K562 (cell line): Measurements from ENCODE around the gene MICOS13. TPM values are rescaled to one million over a fixed set of nuclear protein-coding genes. Genes with fewer than 3 reads are reported as not detected.

Experiments used
- ARID1B ChIP-seq: fragments of 450-650 bp; IDR thresholded peaks from 2 replicates; pipeline ENCODE4 v1.6.1; 2016; ENCODE audit warnings: antibody characterized with exemption, mild to moderate bottlenecking, inconsistent platforms
- CHD1 ChIP-seq: fragments of 200-600 bp; sonication (generic); IDR thresholded peaks from one replicate; pipeline ENCODE4 v1.6.1; 2012; ENCODE audit warnings: mild to moderate bottlenecking, moderate library complexity, low read length, inconsistent platforms
- GATAD2A ChIP-seq: fragments of 450-650 bp; IDR thresholded peaks from 2 replicates; pipeline ENCODE4 v1.6.1; 2017
- KLF10 ChIP-seq: fragments of 250-450 bp; sonication (Bioruptor Pico); IDR thresholded peaks from 2 replicates; pipeline ENCODE4 v1.6.1; 2021; ENCODE audit warnings: matching md5 sums
- MAZ ChIP-seq, 2 experiments: fragments of 450-650 bp in 1 of 2; sonication (generic) in 1 of 2; formaldehyde crosslinking; IDR thresholded peaks in 1 of 2; conservative IDR thresholded peaks in 1 of 2; 2 replicates each; pipeline versions ENCODE4 v1.4.0 to v1.5.0; 2020; ENCODE audit warnings: mild to moderate bottlenecking in 1 of 2, missing genetic modification reagents in 1 of 2
- NCOA4 ChIP-seq: fragments of 450-650 bp; IDR thresholded peaks from 2 replicates; pipeline ENCODE4 v1.6.1; 2018; ENCODE audit warnings: mild to moderate bottlenecking; ENCODE audit not compliant: partially characterized antibody
- NFIX ChIP-seq: fragments of 250-450 bp; sonication (Bioruptor Pico); IDR thresholded peaks from 2 replicates; pipeline ENCODE4 v1.4.0; 2020; ENCODE audit warnings: low read depth, mild to moderate bottlenecking, moderate library complexity
- PHF8 ChIP-seq: fragments of 200-600 bp; sonication (generic); IDR thresholded peaks from 2 replicates; pipeline ENCODE4 v1.6.1; 2012; ENCODE audit warnings: mixed run types, mild to moderate bottlenecking, inconsistent platforms, low read length, moderate library complexity, borderline replicate concordance
- POLR2AphosphoS2 ChIP-seq: IDR thresholded peaks from 2 replicates; pipeline ENCODE4 v1.6.1; 2012; ENCODE audit warnings: low read length, improper control_type of control experiment
- XRCC4 ChIP-seq: IDR thresholded peaks from one replicate; pipeline ENCODE4 v1.6.1; 2011; ENCODE audit not compliant: insufficient read depth, insufficient read length; ENCODE audit errors: extremely low read depth
- polyA plus RNA-seq, 8 experiments: library from polyadenylated mRNA; depleted of rRNA in 4 of 8; stranded (reverse) in 5 of 8; unstranded in 3 of 8; fragments of >200 nt; fragmentation: Nextera tagmentation in 2 of 8; fragmentation: Illumina TruSeq in 1 of 8; extraction: Ambion mirVana in 2 of 8; extraction: Trizol in 1 of 8; gene quantifications; 2 replicates each; pipeline versions ENCODE4 v1.2.1 to v1.2.3, GENCODE V29; 2011 to 2014; ENCODE audit warnings: inconsistent platforms in 1 of 8, missing spikeins in 1 of 8
- total RNA-seq, 7 experiments: library from RNA; depleted of rRNA in 6 of 7; stranded (reverse); fragments of >200 nt in 6 of 7; fragmentation: Illumina TruSeq in 2 of 7; extraction: Trizol in 2 of 7; gene quantifications; 2 replicates each; pipeline versions ENCODE4 v1.2.1 to v1.2.3, GENCODE V29; 2011 to 2021; ENCODE audit warnings: low replicate concordance in 1 of 7
- TF ChIP-seq, protein P1 (sequence below): fragments of 450-650 bp; IDR thresholded peaks from 2 replicates; pipeline ENCODE4 v1.6.1; 2017; ENCODE audit warnings: antibody characterized with exemption
- TF ChIP-seq, protein P2 (sequence below): sonication (generic); formaldehyde crosslinking; IDR thresholded peaks from 2 replicates; pipeline ENCODE4 v1.8.0; 2022; ENCODE audit warnings: missing genetic modification reagents, mild to moderate bottlenecking, borderline replicate concordance
- TF ChIP-seq, protein P3 (sequence below): fragments of 250-450 bp; sonication (Bioruptor Pico); IDR thresholded peaks from 2 replicates; pipeline ENCODE4 v1.5.0; 2020; ENCODE audit warnings: mild to moderate bottlenecking, borderline replicate concordance
- TF ChIP-seq, protein P4 (sequence below): fragments of 150-350 bp; conservative IDR thresholded peaks from 2 replicates; pipeline ENCODE4 v1.6.1; 2014; ENCODE audit warnings: low read length

MICOS13 gene
- total and polyA plus RNA-seq, 9 of the 15 experiments (the other 6 are each of a cell fraction or from before 2014, with no cell fraction given): 15.5 to 220 (median 49.4) TPM

DNA sequence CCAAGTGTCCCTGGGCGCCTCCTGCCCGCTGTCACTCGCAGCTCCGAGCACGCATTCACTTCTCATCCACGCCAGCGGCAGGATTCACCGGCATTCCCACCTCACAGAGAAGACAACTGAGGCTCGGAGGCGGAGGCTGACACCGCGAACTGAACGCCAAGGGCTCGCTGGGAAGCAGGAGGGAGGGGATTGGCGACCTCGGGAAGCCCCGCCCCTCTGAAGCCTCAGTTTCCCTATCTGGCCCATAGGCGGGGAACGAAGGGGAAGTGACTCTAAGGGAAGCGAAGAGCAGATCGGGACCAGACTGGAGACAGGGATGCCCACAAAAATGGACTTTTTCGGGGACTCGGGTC is 256 bp downstream of the MICOS13 start (continued):
- TF ChIP-seq KLF10 (CRISPR knock-in tag): no peak
- no peak for TF ChIP-seq POLR2AphosphoS2
- no peak for TF ChIP-seq NCOA4
- TF ChIP-seq, protein P1, sequence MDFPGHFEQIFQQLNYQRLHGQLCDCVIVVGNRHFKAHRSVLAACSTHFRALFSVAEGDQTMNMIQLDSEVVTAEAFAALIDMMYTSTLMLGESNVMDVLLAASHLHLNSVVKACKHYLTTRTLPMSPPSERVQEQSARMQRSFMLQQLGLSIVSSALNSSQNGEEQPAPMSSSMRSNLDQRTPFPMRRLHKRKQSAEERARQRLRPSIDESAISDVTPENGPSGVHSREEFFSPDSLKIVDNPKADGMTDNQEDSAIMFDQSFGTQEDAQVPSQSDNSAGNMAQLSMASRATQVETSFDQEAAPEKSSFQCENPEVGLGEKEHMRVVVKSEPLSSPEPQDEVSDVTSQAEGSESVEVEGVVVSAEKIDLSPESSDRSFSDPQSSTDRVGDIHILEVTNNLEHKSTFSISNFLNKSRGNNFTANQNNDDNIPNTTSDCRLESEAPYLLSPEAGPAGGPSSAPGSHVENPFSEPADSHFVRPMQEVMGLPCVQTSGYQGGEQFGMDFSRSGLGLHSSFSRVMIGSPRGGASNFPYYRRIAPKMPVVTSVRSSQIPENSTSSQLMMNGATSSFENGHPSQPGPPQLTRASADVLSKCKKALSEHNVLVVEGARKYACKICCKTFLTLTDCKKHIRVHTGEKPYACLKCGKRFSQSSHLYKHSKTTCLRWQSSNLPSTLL: no peak
- TF ChIP-seq XRCC4: no peak
- TF ChIP-seq, protein P2, sequence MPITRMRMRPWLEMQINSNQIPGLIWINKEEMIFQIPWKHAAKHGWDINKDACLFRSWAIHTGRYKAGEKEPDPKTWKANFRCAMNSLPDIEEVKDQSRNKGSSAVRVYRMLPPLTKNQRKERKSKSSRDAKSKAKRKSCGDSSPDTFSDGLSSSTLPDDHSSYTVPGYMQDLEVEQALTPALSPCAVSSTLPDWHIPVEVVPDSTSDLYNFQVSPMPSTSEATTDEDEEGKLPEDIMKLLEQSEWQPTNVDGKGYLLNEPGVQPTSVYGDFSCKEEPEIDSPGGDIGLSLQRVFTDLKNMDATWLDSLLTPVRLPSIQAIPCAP: no peak
- TF ChIP-seq GATAD2A: peak; percentile 22; the same call in 1 of the 2 replicates
- TF ChIP-seq, protein P3, sequence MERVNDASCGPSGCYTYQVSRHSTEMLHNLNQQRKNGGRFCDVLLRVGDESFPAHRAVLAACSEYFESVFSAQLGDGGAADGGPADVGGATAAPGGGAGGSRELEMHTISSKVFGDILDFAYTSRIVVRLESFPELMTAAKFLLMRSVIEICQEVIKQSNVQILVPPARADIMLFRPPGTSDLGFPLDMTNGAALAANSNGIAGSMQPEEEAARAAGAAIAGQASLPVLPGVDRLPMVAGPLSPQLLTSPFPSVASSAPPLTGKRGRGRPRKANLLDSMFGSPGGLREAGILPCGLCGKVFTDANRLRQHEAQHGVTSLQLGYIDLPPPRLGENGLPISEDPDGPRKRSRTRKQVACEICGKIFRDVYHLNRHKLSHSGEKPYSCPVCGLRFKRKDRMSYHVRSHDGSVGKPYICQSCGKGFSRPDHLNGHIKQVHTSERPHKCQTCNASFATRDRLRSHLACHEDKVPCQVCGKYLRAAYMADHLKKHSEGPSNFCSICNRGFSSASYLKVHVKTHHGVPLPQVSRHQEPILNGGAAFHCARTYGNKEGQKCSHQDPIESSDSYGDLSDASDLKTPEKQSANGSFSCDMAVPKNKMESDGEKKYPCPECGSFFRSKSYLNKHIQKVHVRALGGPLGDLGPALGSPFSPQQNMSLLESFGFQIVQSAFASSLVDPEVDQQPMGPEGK (CRISPR knock-in tag): no peak
- peak; percentile 76 for TF ChIP-seq CHD1
- no peak for TF ChIP-seq NFIX (CRISPR knock-in tag)
- TF ChIP-seq, protein P4, sequence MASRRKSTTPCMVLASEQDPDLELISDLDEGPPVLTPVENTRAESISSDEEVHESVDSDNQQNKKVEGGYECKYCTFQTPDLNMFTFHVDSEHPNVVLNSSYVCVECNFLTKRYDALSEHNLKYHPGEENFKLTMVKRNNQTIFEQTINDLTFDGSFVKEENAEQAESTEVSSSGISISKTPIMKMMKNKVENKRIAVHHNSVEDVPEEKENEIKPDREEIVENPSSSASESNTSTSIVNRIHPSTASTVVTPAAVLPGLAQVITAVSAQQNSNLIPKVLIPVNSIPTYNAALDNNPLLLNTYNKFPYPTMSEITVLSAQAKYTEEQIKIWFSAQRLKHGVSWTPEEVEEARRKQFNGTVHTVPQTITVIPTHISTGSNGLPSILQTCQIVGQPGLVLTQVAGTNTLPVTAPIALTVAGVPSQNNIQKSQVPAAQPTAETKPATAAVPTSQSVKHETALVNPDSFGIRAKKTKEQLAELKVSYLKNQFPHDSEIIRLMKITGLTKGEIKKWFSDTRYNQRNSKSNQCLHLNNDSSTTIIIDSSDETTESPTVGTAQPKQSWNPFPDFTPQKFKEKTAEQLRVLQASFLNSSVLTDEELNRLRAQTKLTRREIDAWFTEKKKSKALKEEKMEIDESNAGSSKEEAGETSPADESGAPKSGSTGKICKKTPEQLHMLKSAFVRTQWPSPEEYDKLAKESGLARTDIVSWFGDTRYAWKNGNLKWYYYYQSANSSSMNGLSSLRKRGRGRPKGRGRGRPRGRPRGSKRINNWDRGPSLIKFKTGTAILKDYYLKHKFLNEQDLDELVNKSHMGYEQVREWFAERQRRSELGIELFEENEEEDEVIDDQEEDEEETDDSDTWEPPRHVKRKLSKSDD: no peak
- no peak; a peak in 1 of 4 replicates for TF ChIP-seq MAZ (CRISPR knock-in tag; conservative IDR thresholded peaks at IDR 0.05 in 1 of 2, IDR thresholded peaks at IDR 0.05 in 1 of 2)
- peak; percentile 87 for TF ChIP-seq PHF8
- TF ChIP-seq ARID1B: no peak; the same call in 1 of the 2 replicates
